ENCODE data around the gene IL17RA.

The IL17RA gene

GRCh38 chr22:17085277-17086181 is 729 bp downstream of the IL17RA start:
- H3K27ac ChIP-seq (ENCODE audit: low read depth, low read length), result peak overlapping the region; percentile 68
- H3K4me1 ChIP-seq (ENCODE audit: insufficient read depth, low read length), result no peaks in the 10 kb centered on the region
- no peak overlapping the region for H3K9ac ChIP-seq (ENCODE audit: low read length)
- no peaks in the 10 kb centered on the region for H3K9me3 ChIP-seq (ENCODE audit: low read length)
- H3K27me3 ChIP-seq (ENCODE audit: control insufficient read depth in 1 of 2, insufficient read depth in 2 of 2, low read length in 2 of 2), result peaks cover 0 to 15% of the 10 kb centered on the region in 2 donors
- peak overlapping the region; percentile 52 to 54 for H3K4me3 ChIP-seq (ENCODE audit: low read depth in 1 of 2, low read length in 2 of 2)
- no peaks in the 10 kb centered on the region for H3K36me3 ChIP-seq (ENCODE audit: insufficient read depth, low read length)

- no peaks in the 10 kb centered on the region for H3K9me3 ChIP-seq (ENCODE audit: low read length)
- H3K27me3 ChIP-seq (ENCODE audit: control insufficient read depth in 1 of 2, insufficient read depth in 2 of 2, low read length in 2 of 2), result peaks cover 0 to 15% of the 10 kb centered on the region in 2 donors
- no peaks in the 10 kb centered on the region for H3K36me3 ChIP-seq (ENCODE audit: insufficient read depth, low read length)
- no peak overlapping the region for H3K9ac ChIP-seq (ENCODE audit: low read length)
- H3K4me3 ChIP-seq (ENCODE audit: low read depth in 1 of 2, low read length in 2 of 2), result peak overlapping the region in 1 of 2 donors; percentile 52
- H3K4me1 ChIP-seq (ENCODE audit: insufficient read depth, low read length), result no peaks in the 10 kb centered on the region
- no peak overlapping the region for H3K27ac ChIP-seq (ENCODE audit: low read depth, low read length)
Observed at GRCh38 chr22:17086296-17086695, 1.5 kb downstream of the IL17RA start.

GRCh38 chr22:17086788-17087497 is 2.1 kb downstream of the IL17RA start:
- Histone ChIP-seq H3K27me3 (ENCODE audit: control insufficient read depth in 1 of 2, insufficient read depth in 2 of 2, low read length in 2 of 2) (peaks cover 0 to 15% of the 10 kb centered on the region in 2 donors), H3K4me1 (ENCODE audit: insufficient read depth, low read length) (no peaks in the 10 kb centered on the region), H3K36me3 (ENCODE audit: insufficient read depth, low read length) (no peaks in the 10 kb centered on the region), H3K4me3 (ENCODE audit: low read depth in 1 of 2, low read length in 2 of 2) (no peak overlapping the region), H3K27ac (ENCODE audit: low read depth, low read length) (no peak overlapping the region), H3K9ac (ENCODE audit: low read length) (no peak overlapping the region), H3K9me3 (ENCODE audit: low read length) (no peaks in the 10 kb centered on the region)

- Histone ChIP-seq H3K27ac (ENCODE audit: low read depth, low read length) (no peak overlapping the region), H3K4me1 (ENCODE audit: insufficient read depth, low read length) (no peaks in the 10 kb centered on the region), H3K4me3 (ENCODE audit: low read depth in 1 of 2, low read length in 2 of 2) (no peak overlapping the region), H3K9me3 (ENCODE audit: low read length) (no peaks in the 10 kb centered on the region), H3K36me3 (ENCODE audit: insufficient read depth, low read length) (no peaks in the 10 kb centered on the region), H3K27me3 (ENCODE audit: control insufficient read depth in 1 of 2, insufficient read depth in 2 of 2, low read length in 2 of 2) (peaks cover 0 to 15% of the 10 kb centered on the region in 2 donors), H3K9ac (ENCODE audit: low read length) (no peak overlapping the region)
Observed at GRCh38 chr22:17087498-17088131, 2.8 kb downstream of the IL17RA start.

GRCh38 chr22:17090550-17090949 is 5.8 kb downstream of the IL17RA start:
- H3K9ac ChIP-seq (ENCODE audit: low read length), result no peak overlapping the region
- no peaks in the 10 kb centered on the region for H3K4me1 ChIP-seq (ENCODE audit: insufficient read depth, low read length)
- H3K9me3 ChIP-seq (ENCODE audit: low read length), result no peaks in the 10 kb centered on the region
- H3K4me3 ChIP-seq (ENCODE audit: low read depth in 1 of 2, low read length in 2 of 2), result no peak overlapping the region
- no peak overlapping the region for H3K27ac ChIP-seq (ENCODE audit: low read depth, low read length)
- no peaks in the 10 kb centered on the region for H3K36me3 ChIP-seq (ENCODE audit: insufficient read depth, low read length)
- H3K27me3 ChIP-seq (ENCODE audit: control insufficient read depth in 1 of 2, insufficient read depth in 2 of 2, low read length in 2 of 2), result peaks cover 0 to 2% of the 10 kb centered on the region in 2 donors

GRCh38 chr22:17091851-17092250 is 7.1 kb downstream of the IL17RA start:
- no peaks in the 10 kb centered on the region for H3K4me1 ChIP-seq (ENCODE audit: insufficient read depth, low read length)
- H3K9ac ChIP-seq (ENCODE audit: low read length), result no peak overlapping the region
- H3K9me3 ChIP-seq (ENCODE audit: low read length), result no peaks in the 10 kb centered on the region
- no peaks in the 10 kb centered on the region for H3K36me3 ChIP-seq (ENCODE audit: insufficient read depth, low read length)
- H3K27ac ChIP-seq (ENCODE audit: low read depth, low read length), result no peak overlapping the region
- H3K27me3 ChIP-seq (ENCODE audit: control insufficient read depth in 1 of 2, insufficient read depth in 2 of 2, low read length in 2 of 2), result no peaks in the 10 kb centered on the region
- no peak overlapping the region for H3K4me3 ChIP-seq (ENCODE audit: low read depth in 1 of 2, low read length in 2 of 2)

- H3K36me3 ChIP-seq (ENCODE audit: insufficient read depth, low read length), result peaks cover under 1% of the 10 kb centered on the region
- no peaks in the 10 kb centered on the region for H3K27me3 ChIP-seq (ENCODE audit: control insufficient read depth in 1 of 2, insufficient read depth in 2 of 2, low read length in 2 of 2)
- no peak overlapping the region for H3K4me3 ChIP-seq (ENCODE audit: low read depth in 1 of 2, low read length in 2 of 2)
- no peak overlapping the region for H3K27ac ChIP-seq (ENCODE audit: low read depth, low read length)
- H3K4me1 ChIP-seq (ENCODE audit: insufficient read depth, low read length), result no peaks in the 10 kb centered on the region
- no peaks in the 10 kb centered on the region for H3K9me3 ChIP-seq (ENCODE audit: low read length)
- no peak overlapping the region for H3K9ac ChIP-seq (ENCODE audit: low read length)
Observed at GRCh38 chr22:17093081-17093480, 8.3 kb downstream of the IL17RA start.

GRCh38 chr22:17095538-17095937 is 10.7 kb downstream of the IL17RA start:
- Histone ChIP-seq H3K4me1 (ENCODE audit: insufficient read depth, low read length) (no peaks in the 10 kb centered on the region), H3K27ac (ENCODE audit: low read depth, low read length) (no peak overlapping the region), H3K9me3 (ENCODE audit: low read length) (no peaks in the 10 kb centered on the region), H3K9ac (ENCODE audit: low read length) (no peak overlapping the region), H3K27me3 (ENCODE audit: control insufficient read depth in 1 of 2, insufficient read depth in 2 of 2, low read length in 2 of 2) (no peaks in the 10 kb centered on the region), H3K4me3 (ENCODE audit: low read depth in 1 of 2, low read length in 2 of 2) (no peak overlapping the region), H3K36me3 (ENCODE audit: insufficient read depth, low read length) (peaks cover 24% of the 10 kb centered on the region)

GRCh38 chr22:17096071-17096470 is 11.3 kb downstream of the IL17RA start:
- H3K36me3 ChIP-seq (ENCODE audit: insufficient read depth, low read length), result peaks cover 25% of the 10 kb centered on the region
- no peaks in the 10 kb centered on the region for H3K27me3 ChIP-seq (ENCODE audit: control insufficient read depth in 1 of 2, insufficient read depth in 2 of 2, low read length in 2 of 2)
- H3K9ac ChIP-seq (ENCODE audit: low read length), result no peak overlapping the region
- no peak overlapping the region for H3K4me3 ChIP-seq (ENCODE audit: low read depth in 1 of 2, low read length in 2 of 2)
- H3K4me1 ChIP-seq (ENCODE audit: insufficient read depth, low read length), result no peaks in the 10 kb centered on the region
- no peak overlapping the region for H3K27ac ChIP-seq (ENCODE audit: low read depth, low read length)
- H3K9me3 ChIP-seq (ENCODE audit: low read length), result no peaks in the 10 kb centered on the region

- Histone ChIP-seq H3K36me3 (ENCODE audit: insufficient read depth, low read length) (peaks cover 31% of the 10 kb centered on the region), H3K27me3 (ENCODE audit: control insufficient read depth in 1 of 2, insufficient read depth in 2 of 2, low read length in 2 of 2) (no peaks in the 10 kb centered on the region), H3K27ac (ENCODE audit: low read depth, low read length) (no peak overlapping the region), H3K9me3 (ENCODE audit: low read length) (no peaks in the 10 kb centered on the region), H3K9ac (ENCODE audit: low read length) (no peak overlapping the region), H3K4me3 (ENCODE audit: low read depth in 1 of 2, low read length in 2 of 2) (no peak overlapping the region), H3K4me1 (ENCODE audit: insufficient read depth, low read length) (no peaks in the 10 kb centered on the region)
Observed at GRCh38 chr22:17097062-17097461, 12.3 kb downstream of the IL17RA start.

- no peak overlapping the region for H3K27ac ChIP-seq (ENCODE audit: low read depth, low read length)
- peaks cover 31% of the 10 kb centered on the region for H3K36me3 ChIP-seq (ENCODE audit: insufficient read depth, low read length)
- H3K9ac ChIP-seq (ENCODE audit: low read length), result no peak overlapping the region
- H3K4me3 ChIP-seq (ENCODE audit: low read depth in 1 of 2, low read length in 2 of 2), result no peak overlapping the region
- no peaks in the 10 kb centered on the region for H3K4me1 ChIP-seq (ENCODE audit: insufficient read depth, low read length)
- no peaks in the 10 kb centered on the region for H3K9me3 ChIP-seq (ENCODE audit: low read length)
- no peaks in the 10 kb centered on the region for H3K27me3 ChIP-seq (ENCODE audit: control insufficient read depth in 1 of 2, insufficient read depth in 2 of 2, low read length in 2 of 2)
Observed at GRCh38 chr22:17097701-17098100, 12.9 kb downstream of the IL17RA start.
